Activated T-cell treated with anti-CD3 and anti-CD28 coated beads, Interleukin-2, amount 50 U/mL, for 24 hours (primary cell): ENCODE data around the gene SMIM1.
"Not testable (repeated sequence)": the region's sequence is repeated elsewhere in the genome, so short reads cannot be mapped to it uniquely, and the experiment has no call there.

ENCODE experiments used
- DNase-seq: peaks from one replicate; pipeline ENCODE4 v3.0.0-alpha.2; 2020
- H3K27ac Mint-ChIP-seq: 2 replicates; pipeline ENCODE4 v1.8.0; 2020; ENCODE audit warnings: mild to moderate bottlenecking, mixed read lengths
- H3K27me3 Mint-ChIP-seq: 2 replicates; pipeline ENCODE4 v1.8.0; 2020; ENCODE audit warnings: mixed read lengths
- H3K36me3 Mint-ChIP-seq: 2 replicates; pipeline ENCODE4 v1.8.0; 2020; ENCODE audit warnings: low read depth, mixed read lengths
- H3K4me1 Mint-ChIP-seq: 2 replicates; pipeline ENCODE4 v1.8.0; 2020; ENCODE audit warnings: low read depth, mixed read lengths
- H3K4me3 Mint-ChIP-seq: 2 replicates; pipeline ENCODE4 v1.8.0; 2020; ENCODE audit warnings: mild to moderate bottlenecking, moderate library complexity, mixed read lengths
- H3K9me3 Mint-ChIP-seq: 2 replicates; pipeline ENCODE4 v1.8.0; 2020; ENCODE audit warnings: mixed read lengths

The SMIM1 gene

GRCh38 chr1:3805038-3805437 lies 32.5 kb downstream of the SMIM1 start:
- Mint-ChIP-seq H3K36me3 (no peaks in the 10 kb centered on the region), H3K9me3 (no peaks in the 10 kb centered on the region), H3K27me3 (peaks cover 38% of the 10 kb centered on the region), H3K4me1 (peaks cover 11% of the 10 kb centered on the region), H3K27ac (no peak overlapping the region), H3K4me3 (no peak overlapping the region)
- no peak for DNase-seq

- no peak overlapping the region for H3K27ac Mint-ChIP-seq
- DNase-seq: no peak
- no peak overlapping the region for H3K4me3 Mint-ChIP-seq
- H3K9me3 Mint-ChIP-seq: no peaks in the 10 kb centered on the region
- H3K36me3 Mint-ChIP-seq: no peaks in the 10 kb centered on the region
- peaks cover 20% of the 10 kb centered on the region for H3K27me3 Mint-ChIP-seq
- H3K4me1 Mint-ChIP-seq: no peaks in the 10 kb centered on the region
Measured at GRCh38 chr1:3807769-3808168, 35.2 kb downstream of the SMIM1 start.

GRCh38 chr1:3809680-3810079 lies 37.1 kb downstream of the SMIM1 start:
- H3K27ac Mint-ChIP-seq: no peak overlapping the region

GRCh38 chr1:3810149-3810761 lies 37.7 kb downstream of the SMIM1 start:
- not testable (repeated sequence) for H3K27ac Mint-ChIP-seq, H3K4me3 Mint-ChIP-seq, H3K4me1 Mint-ChIP-seq

More at GRCh38 chr1:3809680-3810079, 37.1 kb downstream of the SMIM1 start:
- Mint-ChIP-seq H3K4me3 (no peak overlapping the region), H3K27me3 (peaks cover 5% of the 10 kb centered on the region), H3K9me3 (no peaks in the 10 kb centered on the region), H3K4me1 (no peaks in the 10 kb centered on the region), H3K36me3 (peaks cover 9% of the 10 kb centered on the region)
- no peak for DNase-seq

GRCh38 chr1:3811595-3811911 lies 39.0 kb downstream of the SMIM1 start:
- Mint-ChIP-seq H3K27me3 (no peaks in the 10 kb centered on the region), H3K4me1 (no peaks in the 10 kb centered on the region), H3K27ac (no peak overlapping the region), H3K36me3 (peaks cover 26% of the 10 kb centered on the region), H3K9me3 (no peaks in the 10 kb centered on the region), H3K4me3 (no peak overlapping the region)
- DNase-seq: no peak

More at GRCh38 chr1:3810149-3810761, 37.7 kb downstream of the SMIM1 start:
- not testable (repeated sequence) for H3K27me3 Mint-ChIP-seq, DNase-seq, H3K9me3 Mint-ChIP-seq
- peaks cover 15% of the 10 kb centered on the region for H3K36me3 Mint-ChIP-seq

- Mint-ChIP-seq H3K9me3 (no peaks in the 10 kb centered on the region), H3K27me3 (no peaks in the 10 kb centered on the region)
Measured at GRCh38 chr1:3814065-3814464, 41.5 kb downstream of the SMIM1 start.

GRCh38 chr1:3814771-3815561 lies 42.4 kb downstream of the SMIM1 start:
- H3K27ac Mint-ChIP-seq: no peak overlapping the region
- no peaks in the 10 kb centered on the region for H3K27me3 Mint-ChIP-seq
- DNase-seq: no peak
- peaks cover 41% of the 10 kb centered on the region for H3K36me3 Mint-ChIP-seq
- no peak overlapping the region for H3K4me3 Mint-ChIP-seq
- no peaks in the 10 kb centered on the region for H3K9me3 Mint-ChIP-seq
- H3K4me1 Mint-ChIP-seq: no peaks in the 10 kb centered on the region

More at GRCh38 chr1:3814065-3814464, 41.5 kb downstream of the SMIM1 start:
- no peak for DNase-seq
- Mint-ChIP-seq H3K36me3 (peaks cover 36% of the 10 kb centered on the region), H3K4me1 (no peaks in the 10 kb centered on the region), H3K27ac (peak overlapping the region; percentile 50), H3K4me3 (no peak overlapping the region)

- no peak overlapping the region for H3K4me3 Mint-ChIP-seq
- H3K27ac Mint-ChIP-seq: no peak overlapping the region
- peaks cover 56% of the 10 kb centered on the region for H3K36me3 Mint-ChIP-seq
- DNase-seq: no peak
- H3K27me3 Mint-ChIP-seq: no peaks in the 10 kb centered on the region
- no peaks in the 10 kb centered on the region for H3K9me3 Mint-ChIP-seq
- H3K4me1 Mint-ChIP-seq: no peaks in the 10 kb centered on the region
Measured at GRCh38 chr1:3816331-3817137, 44.0 kb downstream of the SMIM1 start.

GRCh38 chr1:3817138-3817740 lies 44.7 kb downstream of the SMIM1 start:
- no peaks in the 10 kb centered on the region for H3K27me3 Mint-ChIP-seq
- no peak for DNase-seq
- H3K4me1 Mint-ChIP-seq: no peaks in the 10 kb centered on the region
- no peaks in the 10 kb centered on the region for H3K9me3 Mint-ChIP-seq
- H3K36me3 Mint-ChIP-seq: peaks cover 63% of the 10 kb centered on the region
- H3K4me3 Mint-ChIP-seq: no peak overlapping the region
- H3K27ac Mint-ChIP-seq: no peak overlapping the region

GRCh38 chr1:3817821-3818597 lies 45.5 kb downstream of the SMIM1 start:
- Mint-ChIP-seq H3K27ac (no peak overlapping the region), H3K4me1 (no peaks in the 10 kb centered on the region), H3K36me3 (peaks cover 71% of the 10 kb centered on the region)

GRCh38 chr1:3819771-3820200 lies 47.2 kb downstream of the SMIM1 start:
- no peak overlapping the region for H3K27ac Mint-ChIP-seq
- no peaks in the 10 kb centered on the region for H3K4me1 Mint-ChIP-seq
- DNase-seq: no peak
- H3K4me3 Mint-ChIP-seq: no peak overlapping the region
- peaks cover 75% of the 10 kb centered on the region for H3K36me3 Mint-ChIP-seq
- H3K9me3 Mint-ChIP-seq: no peaks in the 10 kb centered on the region
- no peaks in the 10 kb centered on the region for H3K27me3 Mint-ChIP-seq

More at GRCh38 chr1:3817821-3818597, 45.5 kb downstream of the SMIM1 start:
- no peaks in the 10 kb centered on the region for H3K27me3 Mint-ChIP-seq
- no peak for DNase-seq
- H3K9me3 Mint-ChIP-seq: no peaks in the 10 kb centered on the region
- no peak overlapping the region for H3K4me3 Mint-ChIP-seq

GRCh38 chr1:3820316-3820715 lies 47.8 kb downstream of the SMIM1 start:
- Mint-ChIP-seq H3K4me1 (no peaks in the 10 kb centered on the region), H3K27ac (no peak overlapping the region), H3K9me3 (no peaks in the 10 kb centered on the region), H3K4me3 (no peak overlapping the region), H3K36me3 (peaks cover 69% of the 10 kb centered on the region), H3K27me3 (no peaks in the 10 kb centered on the region)
- no peak for DNase-seq

GRCh38 chr1:3821004-3821403 lies 48.5 kb downstream of the SMIM1 start:
- Mint-ChIP-seq H3K4me3 (no peak overlapping the region), H3K27me3 (no peaks in the 10 kb centered on the region), H3K36me3 (peaks cover 70% of the 10 kb centered on the region), H3K4me1 (no peaks in the 10 kb centered on the region), H3K27ac (no peak overlapping the region), H3K9me3 (no peaks in the 10 kb centered on the region)
- no peak for DNase-seq

GRCh38 chr1:3821447-3821846 lies 48.9 kb downstream of the SMIM1 start:
- H3K27ac Mint-ChIP-seq: no peak overlapping the region
- no peak overlapping the region for H3K4me3 Mint-ChIP-seq
- no peaks in the 10 kb centered on the region for H3K4me1 Mint-ChIP-seq
- DNase-seq: no peak
- no peaks in the 10 kb centered on the region for H3K27me3 Mint-ChIP-seq
- no peaks in the 10 kb centered on the region for H3K9me3 Mint-ChIP-seq
- H3K36me3 Mint-ChIP-seq: peaks cover 69% of the 10 kb centered on the region
